Fibroblast of lung (primary cell): Measurements from ENCODE around the gene XIRP2. TPM values are rescaled to one million over a fixed set of nuclear protein-coding genes. Genes with fewer than 3 reads are reported as not detected.
A peak's percentile ranks its signal among the peaks of the same experiment; 100 is the strongest.

Experiments
- DNase-seq, 2 donors: peaks; one replicate each; pipeline versions ENCODE4 v3.0.0 to v3.0.0-alpha.2; 2010; ENCODE audit warnings: low read depth in 2 of 2
- H2AFZ ChIP-seq: 2 replicates; pipeline ENCODE4 v1.5.1; 2012; ENCODE audit warnings: low read length, control low read depth, inconsistent platforms
- H3K27ac ChIP-seq: 2 replicates; pipeline ENCODE4 v1.5.1; 2011; ENCODE audit warnings: low read length, control low read depth; ENCODE audit not compliant: insufficient read depth
- H3K27me3 ChIP-seq: 2 replicates; pipeline ENCODE4 v1.5.1; 2011; ENCODE audit warnings: mild to moderate bottlenecking, low read length; ENCODE audit not compliant: control insufficient read depth, insufficient read depth
- H3K36me3 ChIP-seq: 2 replicates; pipeline ENCODE4 v1.5.1; 2011; ENCODE audit warnings: low read length; ENCODE audit not compliant: control insufficient read depth, insufficient read depth
- H3K4me1 ChIP-seq: 2 replicates; pipeline ENCODE4 v1.5.1; 2011; ENCODE audit warnings: low read length; ENCODE audit not compliant: control insufficient read depth, insufficient read depth; ENCODE audit errors: extremely low read depth
- H3K4me2 ChIP-seq: 2 replicates; pipeline ENCODE4 v1.5.1; 2011; ENCODE audit warnings: low read length, control low read depth; ENCODE audit not compliant: insufficient read depth; ENCODE audit errors: extremely low read depth
- H3K4me3 ChIP-seq, 4 experiments: fragments of 200-600 bp in 1 of 4; sonication (generic) in 1 of 4; replicated peaks in 1 of 4; 2 replicates each; pipeline ENCODE4 v1.5.1; 2011 to 2016; ENCODE audit warnings: low read length in 4 of 4, low read depth in 3 of 4, mild to moderate bottlenecking in 3 of 4, control low read depth in 2 of 4, inconsistent platforms in 1 of 4, mixed read lengths in 1 of 4; ENCODE audit not compliant: insufficient read depth in 1 of 4; ENCODE audit errors: control extremely low read depth in 1 of 4
- H3K79me2 ChIP-seq: 2 replicates; pipeline ENCODE4 v1.5.1; 2012; ENCODE audit warnings: mild to moderate bottlenecking, low read length, inconsistent platforms; ENCODE audit not compliant: control insufficient read depth, insufficient read depth
- H3K9ac ChIP-seq: 2 replicates; pipeline ENCODE4 v1.5.1; 2011; ENCODE audit warnings: mild to moderate bottlenecking, low read length, control low read depth; ENCODE audit not compliant: insufficient read depth
- H3K9me3 ChIP-seq: 2 replicates; pipeline ENCODE4 v1.5.1; 2012; ENCODE audit warnings: low read depth, low read length; ENCODE audit not compliant: control insufficient read depth, insufficient read depth
- H4K20me1 ChIP-seq: 2 replicates; pipeline ENCODE4 v1.5.1; 2011; ENCODE audit warnings: low read length; ENCODE audit not compliant: control insufficient read depth, insufficient read depth; ENCODE audit errors: extremely low read depth
- CTCF ChIP-seq, 2 donors: IDR thresholded peaks in 1 of 2; conservative IDR thresholded peaks in 1 of 2; 1 replicate in 1 of 2; 2 replicates in 1 of 2; pipeline ENCODE4 v1.5.1; 2011 to 2012; ENCODE audit warnings: low read length in 2 of 2, control low read depth in 1 of 2, inconsistent platforms in 1 of 2, low read depth in 1 of 2, mild to moderate bottlenecking in 1 of 2
- EZH2 ChIP-seq: IDR thresholded peaks from 2 replicates; pipeline ENCODE4 v1.5.1; 2012; ENCODE audit warnings: low read length, control low read depth, mild to moderate bottlenecking; ENCODE audit errors: missing control alignments
- polyA plus RNA-seq, 2 donors: library from polyadenylated mRNA; depleted of rRNA in 1 of 2; stranded (reverse) in 1 of 2; unstranded in 1 of 2; fragments of >200 nt; gene quantifications; 2 replicates each; pipeline ENCODE4 v1.2.1, GENCODE V29; 2011 to 2012; ENCODE audit warnings: missing spikeins in 1 of 2
- total RNA-seq: library from RNA; depleted of rRNA; stranded (reverse); fragments of >200 nt; gene quantifications from 2 replicates; pipeline ENCODE4 v1.2.1, GENCODE V29; 2014

The XIRP2 gene
- total and polyA plus RNA-seq, 2 donors (not counting 1 experiment from before 2014, with no cell fraction given) = 1.1 to 2.0 TPM

- Histone ChIP-seq H3K79me2 (no peaks in the 10 kb centered on the region), H3K4me2 (no peak overlapping the region), H3K27me3 (no peaks in the 10 kb centered on the region), H3K9me3 (no peaks in the 10 kb centered on the region), H3K4me1 (peaks cover 6% of the 10 kb centered on the region), H3K9ac (no peak overlapping the region), H3K36me3 (no peaks in the 10 kb centered on the region), H4K20me1 (no peaks in the 10 kb centered on the region), H3K4me3 (no peak overlapping the region), H2AFZ (no peak overlapping the region), H3K27ac (no peak overlapping the region)
- no peak for DNase-seq
- TF ChIP-seq CTCF (conservative IDR thresholded peaks at IDR 0.05 in 1 of 2, IDR thresholded peaks at IDR 0.05 in 1 of 2; ENCODE audit: low read depth in 1 of 2, low read length in 2 of 2) = no peak
- no peak for TF ChIP-seq EZH2
These were observed 310.3 kb downstream of the XIRP2 start for GRCh38 chr2:167198576-167198975.

DNA sequence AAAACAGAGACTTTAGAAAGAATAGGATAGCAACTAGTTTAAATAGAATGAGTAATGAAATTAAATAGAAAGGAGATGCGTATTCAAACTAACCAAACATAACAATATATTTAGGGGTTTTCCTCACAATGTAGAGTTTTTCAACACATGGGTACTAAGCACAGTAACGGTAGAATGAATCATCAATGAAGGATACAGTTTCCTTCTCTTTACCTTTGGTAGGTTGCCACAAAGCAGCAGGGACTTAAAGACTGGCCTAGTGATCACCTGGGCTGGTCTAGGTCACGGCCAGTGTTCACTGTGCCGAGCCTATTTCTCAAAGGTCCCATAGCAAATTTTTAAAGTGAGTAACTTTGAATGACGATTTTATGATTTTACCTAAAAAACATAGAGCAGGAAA, 311.7 kb downstream of the XIRP2 start:
- Histone ChIP-seq H3K79me2 (no peaks in the 10 kb centered on the region), H3K4me1 (peaks cover 6% of the 10 kb centered on the region), H3K36me3 (no peaks in the 10 kb centered on the region), H3K27ac (no peak overlapping the region), H3K27me3 (no peaks in the 10 kb centered on the region), H3K9me3 (no peaks in the 10 kb centered on the region), H3K4me3 (no peak overlapping the region), H2AFZ (no peak overlapping the region), H3K4me2 (no peak overlapping the region), H3K9ac (no peak overlapping the region), H4K20me1 (no peaks in the 10 kb centered on the region)
- no peak for TF ChIP-seq EZH2
- TF ChIP-seq CTCF (conservative IDR thresholded peaks at IDR 0.05 in 1 of 2, IDR thresholded peaks at IDR 0.05 in 1 of 2; ENCODE audit: low read depth in 1 of 2, low read length in 2 of 2) = no peak
- DNase-seq = no peak

GRCh38 chr2:167209784-167210183, 321.5 kb downstream of the XIRP2 start:
- DNase-seq = peak in 1 of 2 donors; percentile 72
- Histone ChIP-seq H3K4me1 (no peaks in the 10 kb centered on the region), H3K9ac (no peak overlapping the region), H4K20me1 (no peaks in the 10 kb centered on the region), H2AFZ (peak overlapping the region; percentile 63), H3K9me3 (no peaks in the 10 kb centered on the region), H3K4me2 (no peak overlapping the region), H3K27me3 (no peaks in the 10 kb centered on the region), H3K4me3 (no peak overlapping the region), H3K79me2 (no peaks in the 10 kb centered on the region), H3K36me3 (no peaks in the 10 kb centered on the region), H3K27ac (no peak overlapping the region)
- TF ChIP-seq EZH2 = no peak
- no peak for TF ChIP-seq CTCF (conservative IDR thresholded peaks at IDR 0.05 in 1 of 2, IDR thresholded peaks at IDR 0.05 in 1 of 2; ENCODE audit: low read depth in 1 of 2, low read length in 2 of 2)
